Peyer's patch (tissue), 4 donors: ENCODE results near the gene SPG7. TPM values are rescaled to one million over a fixed set of nuclear protein-coding genes. Genes with fewer than 3 reads are reported as not detected.

Experiments
- DNase-seq, 3 donors: peaks; one replicate each; pipeline ENCODE4 v3.0.0-alpha.2; 2017 to 2019
- H3K27ac ChIP-seq, 4 donors: fragments of 200-600 bp; sonication (generic); one replicate each; pipeline ENCODE4 v1.5.1; 2016 to 2019
- H3K27me3 ChIP-seq, 2 donors: fragments of 200-600 bp; sonication (generic); one replicate each; pipeline ENCODE4 v1.5.1; 2019
- H3K36me3 ChIP-seq, 3 donors: fragments of 200-600 bp; sonication (generic); one replicate each; pipeline ENCODE4 v1.5.1; 2016 to 2019
- H3K4me1 ChIP-seq, 4 donors: fragments of 200-600 bp; sonication (generic); one replicate each; pipeline ENCODE4 v1.5.1; 2016 to 2019
- H3K4me3 ChIP-seq, 4 donors: fragments of 200-600 bp; sonication (generic); 1 replicate in 3 of 4; 2 replicates in 1 of 4; pipeline ENCODE4 v1.5.1; 2016 to 2019; ENCODE audit warnings: mild to moderate bottlenecking in 1 of 4
- H3K9me3 ChIP-seq, 4 donors: fragments of 200-600 bp; sonication (generic); one replicate each; pipeline ENCODE4 v1.5.1; 2016 to 2019; ENCODE audit warnings: mild to moderate bottlenecking in 1 of 4
- POLR2A ChIP-seq, 2 donors: fragments of 450-650 bp; IDR thresholded peaks; one replicate each; pipeline ENCODE4 v1.5.1; 2017; ENCODE audit warnings: antibody characterized with exemption in 2 of 2, mild to moderate bottlenecking in 2 of 2, moderate library complexity in 2 of 2
- total RNA-seq, 4 donors: library from RNA; depleted of rRNA; stranded (reverse); fragments of >200 nt; gene quantifications; one replicate each; pipeline ENCODE4 v1.1.0, GENCODE V29; 2016
- TF ChIP-seq, protein P1 (sequence below), 6 experiments: fragments of 450-650 bp in 4 of 6; fragments of 200-600 bp in 2 of 6; sonication (generic) in 1 of 6; IDR thresholded peaks; one replicate each; pipeline ENCODE4 v1.5.1; 2017 to 2019; ENCODE audit warnings: antibody characterized with exemption in 6 of 6, mild to moderate bottlenecking in 3 of 6, moderate library complexity in 1 of 6

Gene SPG7
- total RNA-seq, 4 donors from 2014 or later, result 242 to 461 (median 378) TPM

DNA sequence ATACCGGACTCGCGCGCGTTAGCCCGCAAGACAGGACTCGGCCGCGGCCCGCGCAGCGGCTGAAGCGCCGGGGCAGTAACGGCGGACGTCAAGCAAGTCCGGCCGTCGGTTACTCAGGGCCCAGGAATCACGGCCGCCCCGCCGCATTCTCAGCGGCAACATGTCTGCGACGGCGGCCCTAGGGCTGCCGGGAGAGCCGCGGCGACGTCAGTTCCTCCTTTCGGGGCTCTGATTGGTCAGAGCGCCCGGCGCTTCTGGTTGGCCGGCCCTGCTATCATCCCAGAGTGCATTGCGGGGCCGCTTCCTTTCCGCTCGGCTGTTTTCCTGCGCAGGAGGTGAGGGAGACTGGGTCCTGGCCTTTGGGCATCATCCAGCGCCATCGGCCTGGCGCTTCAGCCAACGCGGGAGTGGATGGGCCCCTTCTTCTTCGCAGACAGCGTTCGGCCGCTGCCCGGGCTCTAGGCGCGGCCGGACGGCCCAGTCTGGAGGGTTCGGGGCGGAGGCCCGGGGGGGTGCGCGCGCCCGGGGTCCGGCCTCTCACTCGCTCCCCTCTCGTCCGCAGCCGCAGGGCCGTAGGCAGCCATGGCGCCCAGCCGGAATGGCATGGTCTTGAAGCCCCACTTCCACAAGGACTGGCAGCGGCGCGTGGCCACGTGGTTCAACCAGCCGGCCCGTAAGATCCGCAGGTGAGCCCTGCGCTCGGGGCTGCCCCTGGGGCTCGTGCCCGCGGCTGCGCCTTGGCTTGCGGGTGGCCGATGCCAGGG lies 52.4 kb downstream of the SPG7 start, which contains the start of gene RPL13:
RPL13 (plus strand) TSS at position 305 of the 764 bp plus-strand sequence; CDS start at position 583, 278 bp downstream.
- TF ChIP-seq, protein P1, sequence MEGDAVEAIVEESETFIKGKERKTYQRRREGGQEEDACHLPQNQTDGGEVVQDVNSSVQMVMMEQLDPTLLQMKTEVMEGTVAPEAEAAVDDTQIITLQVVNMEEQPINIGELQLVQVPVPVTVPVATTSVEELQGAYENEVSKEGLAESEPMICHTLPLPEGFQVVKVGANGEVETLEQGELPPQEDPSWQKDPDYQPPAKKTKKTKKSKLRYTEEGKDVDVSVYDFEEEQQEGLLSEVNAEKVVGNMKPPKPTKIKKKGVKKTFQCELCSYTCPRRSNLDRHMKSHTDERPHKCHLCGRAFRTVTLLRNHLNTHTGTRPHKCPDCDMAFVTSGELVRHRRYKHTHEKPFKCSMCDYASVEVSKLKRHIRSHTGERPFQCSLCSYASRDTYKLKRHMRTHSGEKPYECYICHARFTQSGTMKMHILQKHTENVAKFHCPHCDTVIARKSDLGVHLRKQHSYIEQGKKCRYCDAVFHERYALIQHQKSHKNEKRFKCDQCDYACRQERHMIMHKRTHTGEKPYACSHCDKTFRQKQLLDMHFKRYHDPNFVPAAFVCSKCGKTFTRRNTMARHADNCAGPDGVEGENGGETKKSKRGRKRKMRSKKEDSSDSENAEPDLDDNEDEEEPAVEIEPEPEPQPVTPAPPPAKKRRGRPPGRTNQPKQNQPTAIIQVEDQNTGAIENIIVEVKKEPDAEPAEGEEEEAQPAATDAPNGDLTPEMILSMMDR (IDR thresholded peaks at IDR 0.05), result no peak
- peak; percentile 97 to 98 for TF ChIP-seq POLR2A (IDR thresholded peaks at IDR 0.05)
- Histone ChIP-seq H3K4me3 (peak within 1 kb of the TSS; percentile 69 to 92 (median 74)), H3K27me3 (no peaks in the 10 kb centered on the region), H3K27ac (peak within 1 kb of the TSS; percentile 95 to 96 (median 96)), H3K9me3 (no peaks in the 10 kb centered on the region), H3K36me3 (peaks cover 0 to 43% (median 0%) of the 10 kb centered on the region in 3 donors), H3K4me1 (peaks cover 0 to 59% (median 31%) of the 10 kb centered on the region in 4 donors)
- DNase-seq, result peak; percentile 93 to 98 (median 95)

DNA sequence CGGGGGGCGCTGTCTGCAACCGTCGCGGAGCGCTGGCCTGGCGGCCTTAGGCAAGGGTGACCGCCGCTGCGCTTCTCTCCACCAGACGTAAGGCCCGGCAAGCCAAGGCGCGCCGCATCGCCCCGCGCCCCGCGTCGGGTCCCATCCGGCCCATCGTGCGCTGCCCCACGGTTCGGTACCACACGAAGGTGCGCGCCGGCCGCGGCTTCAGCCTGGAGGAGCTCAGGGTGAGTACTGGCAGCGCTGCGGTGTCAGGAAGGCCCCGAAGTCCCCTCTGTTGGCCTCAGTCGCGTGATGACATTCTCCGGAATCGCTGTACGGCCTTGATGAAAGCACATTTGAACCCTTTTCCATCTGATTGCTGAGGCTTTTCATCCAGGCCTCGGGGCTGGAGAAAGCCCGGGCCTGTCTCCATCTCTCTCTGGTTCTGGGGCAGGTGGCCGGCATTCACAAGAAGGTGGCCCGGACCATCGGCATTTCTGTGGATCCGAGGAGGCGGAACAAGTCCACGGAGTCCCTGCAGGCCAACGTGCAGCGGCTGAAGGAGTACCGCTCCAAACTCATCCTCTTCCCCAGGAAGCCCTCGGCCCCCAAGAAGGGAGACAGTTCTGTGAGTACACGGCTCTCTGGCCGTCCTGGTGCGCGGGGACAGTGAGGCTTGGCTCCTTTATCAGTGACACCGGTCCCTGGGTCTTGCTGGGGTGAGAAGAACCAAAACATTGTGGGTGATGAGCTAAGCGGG lies 53.1 kb downstream of the SPG7 start:
- no peak for DNase-seq
- H3K27ac ChIP-seq, result peak overlapping the region; percentile 95 to 96 (median 96)
- TF ChIP-seq, protein P1 (IDR thresholded peaks at IDR 0.05), result no peak
- TF ChIP-seq POLR2A (IDR thresholded peaks at IDR 0.05), result no peak

DNA sequence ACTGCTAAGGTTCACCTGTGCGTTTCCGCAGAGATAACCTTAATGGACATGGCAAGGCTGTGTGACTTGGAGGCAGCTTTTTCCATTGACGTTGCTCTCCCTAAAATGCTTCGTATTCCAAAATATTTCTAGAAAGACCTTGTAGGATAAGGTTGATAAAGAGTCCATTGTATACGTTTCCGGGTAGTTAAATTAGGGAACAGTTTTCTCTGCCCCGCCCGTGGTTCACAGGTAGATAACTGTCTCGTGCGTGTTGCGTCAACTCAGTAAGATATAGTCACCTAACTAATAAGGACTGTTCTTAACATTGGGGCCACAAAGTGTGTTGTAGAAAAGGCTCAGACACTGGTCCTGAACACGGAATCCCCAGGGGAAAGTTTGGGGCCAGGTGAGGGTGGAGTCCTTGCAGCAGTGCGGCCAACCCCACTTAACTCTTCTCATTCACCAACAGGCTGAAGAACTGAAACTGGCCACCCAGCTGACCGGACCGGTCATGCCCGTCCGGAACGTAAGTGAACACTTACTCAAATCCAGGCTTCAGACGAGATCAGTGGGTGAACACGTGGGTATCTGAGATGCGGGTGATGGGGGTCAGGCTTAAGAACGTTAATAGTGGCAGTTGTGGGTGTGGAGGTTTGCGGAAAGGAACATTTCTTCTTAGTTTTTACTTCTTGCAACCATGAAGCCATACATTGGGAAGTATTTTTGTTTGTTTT lies 53.8 kb downstream of the SPG7 start:
- DNase-seq, result no peak
- peaks cover 4 to 68% (median 35%) of the 10 kb centered on the region in 4 donors for H3K4me1 ChIP-seq
- H3K27ac ChIP-seq, result peak overlapping the region; percentile 95 to 96 (median 96)
- peaks cover 0 to 33% (median 0%) of the 10 kb centered on the region in 3 donors for H3K36me3 ChIP-seq
- H3K9me3 ChIP-seq, result no peaks in the 10 kb centered on the region
- peak overlapping the region; percentile 69 to 92 (median 74) for H3K4me3 ChIP-seq
- no peaks in the 10 kb centered on the region for H3K27me3 ChIP-seq
- TF ChIP-seq, protein P1 (IDR thresholded peaks at IDR 0.05), result no peak
- peak in 1 of 2 donors; percentile 22 for TF ChIP-seq POLR2A (IDR thresholded peaks at IDR 0.05)

More for the DNA sequence above, 53.1 kb downstream of the SPG7 start:
- peak overlapping the region; percentile 69 to 92 (median 74) for H3K4me3 ChIP-seq
- no peaks in the 10 kb centered on the region for H3K27me3 ChIP-seq
- peaks cover 0 to 36% (median 0%) of the 10 kb centered on the region in 3 donors for H3K36me3 ChIP-seq
- H3K4me1 ChIP-seq, result peaks cover 4 to 67% (median 35%) of the 10 kb centered on the region in 4 donors
- H3K9me3 ChIP-seq, result no peaks in the 10 kb centered on the region

DNA sequence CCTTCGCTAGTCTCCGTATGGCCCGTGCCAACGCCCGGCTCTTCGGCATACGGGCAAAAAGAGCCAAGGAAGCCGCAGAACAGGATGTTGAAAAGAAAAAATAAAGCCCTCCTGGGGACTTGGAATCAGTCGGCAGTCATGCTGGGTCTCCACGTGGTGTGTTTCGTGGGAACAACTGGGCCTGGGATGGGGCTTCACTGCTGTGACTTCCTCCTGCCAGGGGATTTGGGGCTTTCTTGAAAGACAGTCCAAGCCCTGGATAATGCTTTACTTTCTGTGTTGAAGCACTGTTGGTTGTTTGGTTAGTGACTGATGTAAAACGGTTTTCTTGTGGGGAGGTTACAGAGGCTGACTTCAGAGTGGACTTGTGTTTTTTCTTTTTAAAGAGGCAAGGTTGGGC lies 54.7 kb downstream of the SPG7 start:
- Histone ChIP-seq H3K36me3 (peaks cover 0 to 33% (median 0%) of the 10 kb centered on the region in 3 donors), H3K4me3 (no peak overlapping the region), H3K27ac (no peak overlapping the region), H3K4me1 (peaks cover 4 to 68% (median 35%) of the 10 kb centered on the region in 4 donors), H3K27me3 (no peaks in the 10 kb centered on the region), H3K9me3 (no peaks in the 10 kb centered on the region)
- DNase-seq, result no peak
- TF ChIP-seq, protein P1 (IDR thresholded peaks at IDR 0.05), result no peak
- TF ChIP-seq POLR2A (IDR thresholded peaks at IDR 0.05), result no peak
